CD4-positive, alpha-beta T cell treated with Interleukin-15 for 4 hours (primary cell): ENCODE measurements around the gene RSPH6A.

Experiments used
- DNase-seq: peaks from one replicate; pipeline ENCODE4 v3.0.0-alpha.2; 2020; ENCODE audit warnings: low spot score

RSPH6A gene

DNA sequence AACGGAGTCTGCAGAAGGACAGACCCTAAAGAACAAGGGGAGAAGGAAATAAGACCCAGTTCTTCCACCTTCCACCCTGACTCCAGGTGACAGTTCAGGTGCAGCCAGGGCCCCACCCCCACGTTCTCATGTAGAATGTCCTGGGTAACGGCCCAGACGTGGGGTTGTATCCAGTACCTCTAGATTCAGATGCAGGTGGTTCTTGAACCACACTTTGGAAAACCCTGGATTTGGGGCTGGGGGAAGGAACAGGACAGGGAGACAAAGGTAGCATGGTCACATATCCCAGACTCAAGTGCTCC lies 35.0 kb downstream of the RSPH6A start:
- DNase-seq = no peak

DNA sequence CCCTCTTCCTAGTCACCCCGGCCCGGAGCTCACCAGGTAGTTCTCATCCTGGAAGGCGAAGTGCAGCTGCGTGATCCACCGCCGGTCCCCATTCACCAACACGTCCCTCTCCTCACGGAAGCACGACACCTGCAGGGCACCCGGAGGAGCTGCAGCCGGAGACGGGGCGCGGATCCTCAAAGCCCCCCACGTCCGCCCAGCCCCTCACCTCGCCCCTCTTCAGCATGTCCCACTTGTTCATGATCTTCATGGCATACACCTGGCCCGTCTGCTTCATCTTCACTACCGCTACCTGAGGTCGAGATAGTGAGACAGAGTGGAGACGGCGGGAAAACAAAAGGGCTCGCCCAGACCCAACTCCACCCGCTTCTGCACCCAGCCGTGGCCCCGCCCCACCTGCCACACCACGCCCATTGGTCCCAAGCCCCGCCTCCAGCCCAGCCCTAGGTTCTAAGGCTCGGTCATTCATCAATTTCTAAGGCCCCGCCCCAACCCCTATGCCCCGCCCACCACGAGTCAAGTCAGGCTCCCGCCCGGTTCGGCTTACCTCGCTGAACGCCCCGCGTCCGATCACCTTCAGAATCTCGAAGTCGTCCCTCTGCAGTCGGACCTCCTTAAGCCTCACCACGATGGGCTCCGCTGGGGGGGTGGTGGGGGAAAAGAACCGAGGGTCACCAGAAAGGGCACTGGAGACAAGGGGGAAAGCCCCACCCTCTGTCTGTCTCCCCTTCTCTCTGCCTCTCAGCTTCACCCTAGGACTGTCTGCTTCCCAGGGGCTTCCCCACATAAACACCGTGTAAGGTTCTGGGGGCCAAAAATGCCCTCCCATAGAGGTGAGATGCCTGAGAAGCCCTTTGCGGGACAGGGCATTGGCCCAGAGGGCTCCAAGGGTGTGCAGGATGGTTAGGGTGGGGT lies 35.6 kb downstream of the RSPH6A start:
- DNase-seq = peak; percentile 84

DNA sequence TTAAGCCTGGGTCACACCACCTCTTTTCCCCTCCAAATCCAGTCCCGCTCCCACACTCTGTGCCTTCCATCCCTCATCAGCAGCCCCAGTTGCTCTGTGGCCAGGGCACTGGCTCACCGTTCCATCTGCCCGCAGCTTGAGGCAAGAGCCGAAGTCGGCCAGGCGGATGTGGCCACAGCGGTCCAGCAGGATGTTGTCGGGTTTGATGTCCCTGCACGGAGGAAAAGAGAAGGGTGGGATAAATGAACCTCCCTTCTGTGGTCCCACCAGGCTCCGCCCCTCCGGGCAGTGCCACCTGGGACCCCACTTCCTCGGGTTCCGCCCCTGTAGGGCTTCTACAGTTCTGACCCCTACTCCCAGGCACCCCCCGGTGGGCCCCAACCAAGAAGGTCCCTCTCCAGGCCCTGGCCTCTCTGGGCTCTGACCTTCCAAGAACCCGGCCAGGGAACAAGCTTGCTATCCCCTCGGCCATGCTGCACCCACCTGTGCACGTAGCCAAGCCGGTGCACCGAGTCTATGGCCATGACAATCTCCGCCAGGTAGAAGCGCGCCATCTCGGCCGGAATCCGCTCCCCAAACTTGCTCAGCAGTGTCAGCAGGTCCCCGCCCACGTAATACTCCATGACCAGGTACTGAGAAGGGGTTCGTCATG lies 37.0 kb downstream of the RSPH6A start:
- no peak for DNase-seq

DNA sequence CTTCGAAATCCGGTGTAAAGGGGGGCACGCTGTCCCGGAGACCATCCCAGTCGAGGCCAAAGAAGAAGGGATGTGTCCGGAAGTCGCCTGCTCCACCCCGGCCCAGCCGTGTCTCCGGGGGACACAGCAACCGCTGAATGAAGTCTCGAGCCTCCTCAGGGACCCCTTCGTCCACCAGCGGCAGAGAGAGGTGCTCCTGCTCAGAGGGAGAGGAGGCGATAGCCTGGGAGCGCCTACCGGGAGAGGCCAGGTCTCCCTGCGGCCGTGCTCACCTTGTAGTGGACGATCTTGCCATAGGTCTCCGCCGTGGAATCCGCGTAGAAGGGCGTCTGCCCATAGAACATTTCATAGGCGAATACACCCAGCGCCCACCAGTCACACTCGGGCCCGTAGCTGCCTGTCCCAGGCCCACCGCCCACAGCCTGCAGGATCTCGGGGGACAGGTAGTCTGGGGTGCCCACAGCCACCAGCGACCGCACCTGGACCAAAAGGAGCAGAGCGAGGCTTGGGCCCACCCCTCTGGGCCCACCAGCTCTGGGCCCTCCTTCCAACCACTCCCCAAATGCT lies 37.6 kb downstream of the RSPH6A start:
- no peak for DNase-seq

DNA sequence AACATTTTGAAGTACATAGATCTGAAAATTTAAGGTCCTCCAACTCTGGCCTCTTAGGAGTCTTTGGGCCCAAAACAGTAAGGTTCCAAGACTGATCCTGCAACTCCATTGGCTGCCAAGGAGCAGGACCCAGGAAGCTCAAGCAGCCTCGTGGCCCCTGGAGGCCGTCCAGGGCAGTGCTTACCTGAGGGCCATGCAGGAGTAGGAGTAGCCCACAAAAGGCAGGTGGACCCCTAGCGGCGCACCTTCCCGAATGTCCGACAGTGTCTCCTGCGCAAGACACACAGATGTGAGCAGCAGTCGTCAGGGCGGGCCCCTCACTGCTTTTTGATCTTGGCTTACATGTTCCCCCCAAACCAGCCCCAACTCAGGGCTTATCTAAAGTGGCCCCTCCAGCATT lies 40.3 kb downstream of the RSPH6A start:
- DNase-seq = no peak

DNA sequence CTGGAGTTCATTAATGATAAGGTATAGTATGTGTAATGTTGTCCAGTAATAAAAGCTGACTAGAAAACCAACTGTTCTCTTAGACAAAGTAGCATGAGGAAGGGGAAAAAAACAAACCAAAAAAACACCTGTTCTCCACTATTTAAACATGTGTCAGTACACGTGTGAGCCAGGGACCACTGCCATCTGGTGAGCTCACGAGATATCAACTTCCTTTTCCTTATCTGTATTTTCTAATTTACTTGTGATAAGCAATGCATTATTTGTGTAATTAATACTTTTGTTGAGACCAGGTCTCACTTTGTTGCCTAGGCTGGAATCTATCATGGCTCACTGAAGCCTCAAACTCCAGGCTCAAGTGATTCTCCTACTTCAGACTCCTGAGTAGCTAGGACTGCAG lies 41.7 kb downstream of the RSPH6A start:
- DNase-seq = no peak

DNA sequence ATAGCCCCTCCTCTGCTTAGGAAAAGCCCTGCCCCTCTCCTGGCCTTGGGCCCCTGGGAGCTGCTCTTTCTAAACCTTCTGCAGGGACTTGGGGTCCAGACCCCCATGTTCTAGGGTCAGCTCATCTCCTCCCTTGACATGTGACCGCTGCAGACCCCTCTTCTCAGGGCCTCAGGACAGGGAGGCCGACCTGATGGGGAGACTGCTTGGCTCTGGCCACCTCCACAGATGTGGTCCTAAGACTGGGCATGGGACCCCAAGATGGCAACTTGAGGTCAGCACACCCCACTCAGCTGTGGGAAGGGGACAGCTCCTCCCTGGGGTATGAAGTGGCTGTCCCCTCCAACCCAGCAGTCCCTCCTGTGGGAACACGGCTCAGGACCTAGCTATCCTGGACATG lies 42.2 kb downstream of the RSPH6A start:
- DNase-seq = no peak

DNA sequence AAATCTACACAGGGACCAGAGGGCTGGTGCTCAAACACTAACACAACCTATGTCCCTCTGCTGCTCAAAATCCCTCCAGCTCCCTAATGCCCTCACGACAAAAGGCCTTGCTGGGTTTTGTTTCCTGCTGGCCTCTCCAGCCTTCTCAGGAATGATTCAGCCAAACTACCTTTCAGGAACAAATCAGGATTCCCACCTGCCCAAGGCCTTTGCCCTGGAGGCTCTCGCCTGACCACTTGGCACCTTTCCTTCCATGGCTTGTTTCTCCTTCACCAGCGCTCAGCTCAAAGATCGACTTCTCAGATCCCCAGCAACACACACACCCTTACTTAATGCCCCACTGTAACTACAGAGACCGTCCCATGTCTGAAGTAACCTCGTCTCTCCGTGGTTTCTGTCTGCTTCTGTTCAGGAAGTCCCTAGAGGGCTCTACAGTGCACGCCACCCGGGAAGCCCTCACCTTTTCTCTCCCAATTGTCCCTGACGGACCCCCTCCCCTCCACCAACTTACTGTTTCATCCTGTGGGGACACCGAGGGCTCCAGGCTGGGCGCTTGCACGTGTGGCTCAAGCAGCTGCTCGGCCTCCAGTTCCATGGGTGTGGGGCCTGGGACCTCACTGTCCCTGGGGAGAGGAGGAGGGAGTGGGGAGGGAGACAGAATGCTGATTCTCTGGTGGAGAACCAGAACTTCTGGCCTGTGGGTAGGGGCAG lies 42.8 kb downstream of the RSPH6A start:
- no peak for DNase-seq

DNA sequence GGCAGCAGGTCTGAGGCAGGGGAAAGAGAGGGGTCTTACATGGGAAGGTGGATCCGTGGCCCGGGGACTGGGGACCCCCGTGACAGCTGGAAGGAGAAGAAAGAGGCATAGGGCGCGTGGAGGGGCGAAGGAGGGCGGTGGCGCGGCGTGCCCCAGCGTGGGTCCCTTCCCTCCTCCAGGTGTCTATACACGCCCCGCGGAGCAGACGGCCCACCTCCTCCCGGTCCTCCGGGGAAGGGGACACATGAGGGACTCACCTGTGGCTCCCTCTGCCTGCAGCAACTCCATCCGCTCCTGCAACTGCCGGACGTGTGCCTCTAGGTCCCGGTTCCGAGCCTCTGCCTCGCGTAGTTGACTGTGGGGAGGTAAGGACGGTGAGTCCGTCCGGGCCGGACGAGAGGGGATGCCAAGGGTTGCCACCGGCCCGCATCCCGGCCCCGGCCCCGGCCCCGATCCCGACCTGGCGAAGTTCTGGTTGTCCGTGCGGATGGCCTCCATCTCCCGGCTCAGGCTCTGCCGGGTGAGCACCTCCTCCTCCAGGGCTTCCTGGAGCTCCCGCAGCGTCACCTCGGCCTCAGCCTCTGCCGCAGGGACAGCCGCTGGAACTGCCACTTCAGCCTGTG lies 43.7 kb downstream of the RSPH6A start:
- no peak for DNase-seq

DNA sequence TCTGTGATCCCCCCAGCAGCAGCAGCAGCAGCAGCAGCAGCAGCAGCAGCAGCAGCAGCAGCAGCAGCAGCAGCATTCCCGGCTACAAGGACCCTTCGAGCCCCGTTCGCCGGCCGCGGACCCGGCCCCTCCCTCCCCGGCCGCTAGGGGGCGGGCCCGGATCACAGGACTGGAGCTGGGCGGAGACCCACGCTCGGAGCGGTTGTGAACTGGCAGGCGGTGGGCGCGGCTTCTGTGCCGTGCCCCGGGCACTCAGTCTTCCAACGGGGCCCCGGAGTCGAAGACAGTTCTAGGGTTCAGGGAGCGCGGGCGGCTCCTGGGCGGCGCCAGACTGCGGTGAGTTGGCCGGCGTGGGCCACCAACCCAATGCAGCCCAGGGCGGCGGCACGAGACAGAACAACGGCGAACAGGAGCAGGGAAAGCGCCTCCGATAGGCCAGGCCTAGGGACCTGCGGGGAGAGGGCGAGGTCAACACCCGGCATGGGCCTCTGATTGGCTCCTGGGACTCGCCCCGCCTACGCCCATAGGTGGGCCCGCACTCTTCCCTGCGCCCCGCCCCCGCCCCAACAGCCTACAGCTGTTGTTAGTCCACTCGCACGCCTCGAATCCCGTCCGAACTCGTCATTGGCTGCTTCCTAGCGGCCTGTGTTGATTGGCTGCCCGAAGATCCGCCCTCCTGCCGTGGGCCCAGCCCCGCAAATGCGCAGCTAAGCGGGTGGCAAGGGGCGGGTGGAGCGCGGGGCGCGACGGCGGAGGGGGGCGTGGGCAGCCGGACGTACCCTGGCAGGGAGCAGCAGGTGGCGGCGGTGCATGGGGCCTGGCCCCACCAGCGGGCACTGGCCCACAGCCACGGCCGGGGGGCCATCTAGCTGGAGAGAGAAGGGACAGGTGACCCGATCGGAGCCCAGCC lies 44.7 kb downstream of the RSPH6A start:
- peak; percentile 91 for DNase-seq

DNA sequence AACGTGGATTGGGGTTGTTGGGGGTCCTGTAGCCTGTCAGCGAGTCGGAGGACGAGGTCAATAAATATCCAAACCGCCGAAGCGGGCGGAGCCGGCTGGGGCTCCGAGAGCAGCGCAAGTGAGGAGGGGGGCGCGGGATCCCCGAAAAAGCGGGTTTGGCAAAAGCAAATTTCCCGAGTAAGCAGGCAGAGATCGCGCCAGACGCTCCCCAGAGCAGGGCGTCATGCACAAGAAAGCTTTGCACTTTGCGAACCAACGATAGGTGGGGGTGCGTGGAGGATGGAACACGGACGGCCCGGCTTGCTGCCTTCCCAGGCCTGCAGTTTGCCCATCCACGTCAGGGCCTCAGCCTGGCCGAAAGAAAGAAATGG lies 45.3 kb downstream of the RSPH6A start:
- no peak for DNase-seq

DNA sequence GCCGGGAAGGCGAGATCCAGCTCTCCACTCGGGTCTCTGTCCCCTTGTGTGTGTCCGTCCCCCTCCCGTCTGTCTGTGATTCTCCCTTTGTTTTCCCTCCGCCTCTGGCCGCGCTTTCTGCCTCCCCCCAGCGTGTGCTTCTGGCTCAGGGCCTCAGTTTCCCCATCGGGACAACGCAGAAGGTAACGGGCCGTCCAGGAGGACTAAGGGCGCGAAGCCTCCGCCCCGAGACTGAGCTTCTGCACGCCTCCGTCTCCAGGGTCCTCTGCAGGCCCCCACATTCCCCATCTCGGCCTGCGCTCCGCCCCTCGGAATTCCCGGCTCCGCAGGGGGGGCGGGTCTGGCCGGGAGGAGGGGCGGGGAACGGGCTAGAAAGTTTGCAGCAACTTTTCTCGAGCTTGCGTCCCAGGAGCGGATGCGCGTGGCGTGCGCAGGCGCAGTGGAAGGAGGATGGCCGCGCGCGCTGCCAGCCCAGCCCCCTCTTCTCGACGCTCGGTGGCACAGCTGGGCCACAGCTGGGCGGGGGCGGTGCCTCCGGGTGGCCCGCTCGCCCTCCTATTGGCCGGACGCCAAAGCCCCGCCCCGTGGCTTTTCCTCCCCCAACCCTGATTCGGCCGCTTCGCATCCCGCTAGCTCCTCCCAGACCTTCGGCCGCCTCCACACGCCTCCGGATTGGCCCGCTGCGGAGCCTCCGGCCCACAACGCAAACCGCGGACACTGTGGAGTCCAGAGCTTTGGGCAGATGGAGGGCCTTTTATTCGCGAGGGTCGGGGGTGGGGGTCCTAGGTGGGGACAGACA lies 45.9 kb downstream of the RSPH6A start, which contains the start of gene SIX5:
Gene SIX5, minus strand, starts transcription at position 269 of the 799 bp plus-strand sequence. CDS start 408 bp downstream, outside the sequence.
- peak; percentile 95 for DNase-seq

DNA sequence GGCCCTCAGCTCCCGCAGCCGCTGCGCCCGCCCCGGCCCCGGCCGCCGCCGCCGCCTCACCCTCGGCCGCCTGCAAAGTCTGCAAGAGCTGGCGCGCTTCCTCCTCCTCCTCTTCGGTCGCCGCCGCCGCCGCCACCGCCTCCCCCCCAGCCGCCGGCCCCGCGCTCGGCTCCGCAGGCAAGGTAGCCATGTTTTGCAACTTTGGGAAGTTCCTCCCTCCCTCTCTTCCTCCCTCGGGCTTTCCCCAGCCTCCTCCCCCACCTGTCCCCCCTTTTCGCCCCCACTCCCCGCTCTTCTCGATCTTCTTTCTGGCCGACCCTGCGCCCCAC lies 46.5 kb downstream of the RSPH6A start:
- DNase-seq = peak; percentile 23

DNA sequence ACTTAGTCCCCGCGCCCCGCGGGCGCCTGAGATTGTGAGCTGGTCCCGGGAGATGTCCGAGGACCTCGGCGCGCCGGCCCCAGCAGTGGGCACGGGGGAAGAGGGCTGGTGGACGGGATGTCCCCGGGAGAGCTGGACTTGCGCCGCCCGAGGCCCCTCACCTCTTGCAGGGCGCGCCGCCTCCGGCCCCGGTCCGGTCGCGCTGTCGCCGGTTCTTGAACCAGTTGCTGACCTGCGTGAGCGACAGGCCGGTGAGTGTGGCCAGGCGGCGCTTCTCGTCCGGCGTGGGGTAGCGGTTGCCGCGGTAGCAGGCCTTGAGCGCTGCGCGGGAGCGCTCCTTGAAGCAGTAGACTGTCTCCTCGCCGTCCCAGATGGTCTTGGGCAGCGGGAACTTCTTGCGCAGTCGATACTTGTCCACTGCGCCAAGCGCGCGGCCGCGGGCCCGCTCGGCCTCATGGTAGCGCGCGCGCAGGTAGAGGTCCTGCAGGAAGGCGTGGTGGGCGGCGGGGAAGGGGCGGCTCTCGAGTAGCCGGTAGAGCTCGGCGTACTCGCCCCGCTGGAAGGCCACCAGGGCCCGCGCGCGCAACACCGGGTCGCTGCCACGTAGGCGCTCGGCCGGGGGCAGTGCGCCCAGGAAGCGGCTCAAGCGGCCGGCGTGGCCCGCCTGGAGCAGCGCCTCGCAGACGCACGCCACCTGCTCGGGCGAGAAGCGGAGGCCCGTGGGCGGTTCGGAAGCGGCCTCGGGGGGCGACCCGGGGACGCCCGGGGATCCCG lies 47.0 kb downstream of the RSPH6A start:
- no peak for DNase-seq

DNA sequence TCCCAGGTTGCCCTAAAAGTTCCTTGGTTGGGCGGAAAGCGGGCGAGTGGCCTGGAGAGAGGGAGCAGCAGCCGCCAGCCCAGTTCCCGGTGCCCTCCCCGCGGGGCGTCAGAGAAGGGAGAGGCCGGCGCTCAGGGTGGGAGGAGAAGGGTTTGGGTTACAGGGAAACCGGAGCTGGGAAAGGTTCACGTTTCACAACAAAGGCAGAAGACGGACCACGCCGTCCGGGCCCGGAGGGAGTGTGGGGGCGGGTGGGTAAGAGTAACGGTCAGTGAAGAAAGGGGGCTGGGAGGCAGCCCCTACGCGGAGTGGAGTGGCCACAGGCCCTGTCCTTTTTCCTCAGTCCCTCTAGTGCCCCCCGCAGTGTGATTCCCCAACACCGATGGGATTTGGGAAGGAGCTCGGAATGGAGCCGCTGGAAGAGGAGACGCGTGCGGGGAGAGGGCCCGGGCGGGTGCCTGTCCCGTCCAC lies 47.7 kb downstream of the RSPH6A start:
- no peak for DNase-seq

DNA sequence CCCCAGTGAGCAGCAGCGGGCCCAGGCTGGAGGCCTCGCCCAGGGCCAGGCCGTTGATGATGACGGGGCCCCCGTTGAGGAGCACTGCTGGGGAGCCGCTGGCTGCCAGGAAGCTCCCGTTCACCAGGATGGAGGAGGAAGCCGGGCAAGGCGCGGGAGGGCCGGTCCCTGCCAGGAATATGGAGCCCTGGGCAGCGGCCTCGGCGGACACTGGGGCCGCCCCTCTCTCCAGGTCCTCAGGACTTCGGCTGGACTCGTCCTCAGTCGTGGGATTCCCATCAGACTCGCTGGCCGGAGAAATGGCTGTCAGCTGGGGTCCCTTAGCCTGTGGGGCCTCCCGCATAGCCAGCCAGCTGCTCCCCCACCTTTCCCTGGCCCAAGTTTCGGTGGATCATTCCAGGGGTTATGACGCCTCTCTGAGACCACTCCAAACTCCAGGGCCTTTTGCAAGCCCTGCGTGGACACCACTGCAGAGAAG lies 48.2 kb downstream of the RSPH6A start:
- no peak for DNase-seq

DNA sequence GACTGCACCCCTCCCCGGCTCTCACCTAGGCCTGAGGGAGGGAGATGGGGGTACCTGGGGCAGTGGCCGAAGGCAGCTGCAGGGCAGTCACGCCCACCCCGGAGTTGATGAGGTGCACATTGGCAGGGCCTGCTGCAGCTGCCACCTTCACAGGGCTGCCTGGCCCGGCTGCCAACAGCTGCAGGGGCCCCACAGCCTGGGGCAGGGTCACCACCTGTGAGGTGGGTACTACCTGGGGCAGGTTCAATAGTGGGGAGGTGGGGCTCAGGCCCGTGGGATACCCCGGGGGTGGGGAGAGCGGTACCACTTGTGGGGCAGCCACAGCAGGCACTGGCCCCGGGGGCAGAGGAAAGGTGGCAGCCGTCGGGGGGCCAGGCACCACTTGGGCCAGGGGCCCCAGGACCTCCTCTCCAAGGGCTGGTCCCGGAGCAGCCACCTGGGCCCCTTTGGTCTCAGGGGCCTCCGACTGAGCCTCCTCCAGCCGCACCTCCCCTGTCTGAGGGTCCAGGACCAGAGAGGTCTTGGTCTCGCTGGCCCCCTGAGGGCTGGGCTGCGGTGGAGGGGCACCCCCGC lies 48.7 kb downstream of the RSPH6A start:
- no peak for DNase-seq

DNA sequence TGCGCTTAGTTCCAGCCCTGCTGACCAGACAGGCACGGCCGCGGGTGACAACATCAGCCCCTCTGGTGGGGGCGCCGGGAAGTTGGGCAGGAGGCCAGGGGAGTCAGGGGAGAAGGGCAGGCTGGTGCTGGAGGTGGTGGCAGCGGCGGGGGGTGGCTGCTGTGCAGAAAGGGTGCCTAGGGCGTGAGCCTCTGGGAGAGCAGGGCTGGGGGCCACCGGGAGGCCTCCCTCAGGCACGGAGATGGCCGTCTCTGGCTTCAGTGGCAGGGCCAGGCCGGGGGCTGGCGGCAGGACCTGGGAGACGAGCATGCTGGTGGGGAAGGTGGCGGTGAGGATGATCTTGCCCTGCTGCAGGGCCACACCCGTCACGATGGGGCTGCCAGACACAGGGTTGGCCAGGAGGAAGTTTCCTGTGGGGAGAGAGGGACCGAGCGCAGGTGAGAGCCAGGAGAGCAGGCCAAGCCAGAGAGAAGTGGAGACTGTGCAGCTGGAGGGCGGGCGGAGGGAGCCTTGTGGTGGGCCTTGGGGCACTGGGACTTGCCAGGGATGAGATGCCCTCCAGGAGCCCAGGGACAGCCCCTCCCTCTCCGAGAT lies 49.3 kb downstream of the RSPH6A start:
- no peak for DNase-seq
